Measurements from ENCODE around the gene PIK3AP1. TPM values are rescaled to one million over a fixed set of nuclear protein-coding genes. Genes with fewer than 3 reads are reported as not detected.

PIK3AP1 gene
- total and polyA plus RNA-seq, 2 of the 13 experiments (the other 11 are each of a cell fraction or from before 2014, with no cell fraction given) = 3.6 to 13.8 TPM

DNA sequence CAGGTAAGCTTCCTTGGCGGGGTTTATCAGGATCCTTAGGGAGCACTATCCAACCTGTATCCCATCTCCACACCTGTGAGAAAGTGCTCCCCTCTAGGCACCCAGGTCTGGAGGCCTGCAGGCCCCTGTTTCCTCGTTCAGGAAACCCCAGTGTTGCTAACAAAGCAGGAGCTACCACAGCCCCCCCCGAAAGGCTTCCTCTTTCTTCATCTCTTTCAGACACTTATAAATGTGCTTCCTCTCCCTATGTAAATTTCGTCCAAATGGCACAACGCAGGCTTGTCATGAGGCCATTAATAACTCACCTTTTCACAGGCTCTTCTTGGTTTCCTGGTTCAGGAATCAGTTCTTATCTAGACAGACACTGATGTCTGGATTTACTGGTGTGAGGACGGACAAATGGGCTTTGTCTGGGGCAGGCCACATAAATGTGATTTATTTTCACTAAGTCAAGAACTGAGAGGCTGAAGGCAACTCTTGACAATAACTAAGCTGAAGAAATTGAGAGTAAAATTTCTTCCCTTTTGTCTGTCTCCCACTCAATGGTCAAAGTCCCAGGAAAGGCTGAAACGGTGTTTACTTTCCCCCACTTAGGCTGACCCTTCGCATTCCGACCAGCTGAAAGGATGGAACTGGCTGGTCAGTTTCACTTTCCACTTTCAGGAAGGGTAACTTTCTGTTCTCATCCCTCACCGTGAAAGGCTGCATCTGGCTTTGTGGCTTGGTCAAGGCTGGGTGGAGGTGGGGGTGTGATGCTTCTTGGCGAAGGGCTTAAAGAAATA lies 46.8 kb downstream of the PIK3AP1 start (continued):
- TF ChIP-seq ZFY (CRISPR knock-in tag; IDR thresholded peaks at IDR 0.05) (peak; percentile 21), AGO1 (IDR thresholded peaks at IDR 0.05; ENCODE audit: low read depth, low read length, poor library complexity, severe bottlenecking) (no peak), POGK (CRISPR knock-in tag; conservative IDR thresholded peaks at IDR 0.05) (no peak), ZBTB2 (CRISPR knock-in tag; IDR thresholded peaks at IDR 0.05; ENCODE audit: low read depth) (no peak), CENPT (CRISPR knock-in tag; IDR thresholded peaks at IDR 0.05; ENCODE audit: low read depth) (no peak), ATM (IDR thresholded peaks at IDR 0.05; ENCODE audit: borderline replicate concordance) (no peak), ZNF331 (CRISPR knock-in tag; IDR thresholded peaks at IDR 0.05) (peak; percentile 75; the same call in 1 of the 2 replicates), ZSCAN21 (CRISPR knock-in tag; IDR thresholded peaks at IDR 0.05; ENCODE audit: borderline replicate concordance) (0 out of 2 replicates have a peak, but pooled peaks have one; percentile 36), ELF4 (CRISPR knock-in tag; IDR thresholded peaks at IDR 0.05; ENCODE audit: borderline replicate concordance) (no peak), MEIS2 (CRISPR knock-in tag; IDR thresholded peaks at IDR 0.05) (0 out of 2 replicates have a peak, but pooled peaks have one; percentile 32), NR1H2 (CRISPR knock-in tag; IDR thresholded peaks at IDR 0.05; ENCODE audit: borderline replicate concordance, low read depth) (no peak), PHF21A (CRISPR knock-in tag; IDR thresholded peaks at IDR 0.05) (peak; percentile 49; the same call in 1 of the 2 replicates), HMGA1 (CRISPR knock-in tag; conservative IDR thresholded peaks at IDR 0.05) (no peak), MLLT10 (CRISPR knock-in tag; IDR thresholded peaks at IDR 0.05) (no peak), MXD1 (CRISPR knock-in tag; IDR thresholded peaks at IDR 0.05) (no peak), HDAC1 (CRISPR knock-in tag; IDR thresholded peaks at IDR 0.05) (peak; percentile 87), ZNF292 (CRISPR knock-in tag; IDR thresholded peaks at IDR 0.05; ENCODE audit: borderline replicate concordance, low read depth) (peak; percentile 74; the same call in 1 of the 2 replicates), FOXO1 (CRISPR knock-in tag; IDR thresholded peaks at IDR 0.05) (peak; percentile 69)
- TF ChIP-seq, protein P1, sequence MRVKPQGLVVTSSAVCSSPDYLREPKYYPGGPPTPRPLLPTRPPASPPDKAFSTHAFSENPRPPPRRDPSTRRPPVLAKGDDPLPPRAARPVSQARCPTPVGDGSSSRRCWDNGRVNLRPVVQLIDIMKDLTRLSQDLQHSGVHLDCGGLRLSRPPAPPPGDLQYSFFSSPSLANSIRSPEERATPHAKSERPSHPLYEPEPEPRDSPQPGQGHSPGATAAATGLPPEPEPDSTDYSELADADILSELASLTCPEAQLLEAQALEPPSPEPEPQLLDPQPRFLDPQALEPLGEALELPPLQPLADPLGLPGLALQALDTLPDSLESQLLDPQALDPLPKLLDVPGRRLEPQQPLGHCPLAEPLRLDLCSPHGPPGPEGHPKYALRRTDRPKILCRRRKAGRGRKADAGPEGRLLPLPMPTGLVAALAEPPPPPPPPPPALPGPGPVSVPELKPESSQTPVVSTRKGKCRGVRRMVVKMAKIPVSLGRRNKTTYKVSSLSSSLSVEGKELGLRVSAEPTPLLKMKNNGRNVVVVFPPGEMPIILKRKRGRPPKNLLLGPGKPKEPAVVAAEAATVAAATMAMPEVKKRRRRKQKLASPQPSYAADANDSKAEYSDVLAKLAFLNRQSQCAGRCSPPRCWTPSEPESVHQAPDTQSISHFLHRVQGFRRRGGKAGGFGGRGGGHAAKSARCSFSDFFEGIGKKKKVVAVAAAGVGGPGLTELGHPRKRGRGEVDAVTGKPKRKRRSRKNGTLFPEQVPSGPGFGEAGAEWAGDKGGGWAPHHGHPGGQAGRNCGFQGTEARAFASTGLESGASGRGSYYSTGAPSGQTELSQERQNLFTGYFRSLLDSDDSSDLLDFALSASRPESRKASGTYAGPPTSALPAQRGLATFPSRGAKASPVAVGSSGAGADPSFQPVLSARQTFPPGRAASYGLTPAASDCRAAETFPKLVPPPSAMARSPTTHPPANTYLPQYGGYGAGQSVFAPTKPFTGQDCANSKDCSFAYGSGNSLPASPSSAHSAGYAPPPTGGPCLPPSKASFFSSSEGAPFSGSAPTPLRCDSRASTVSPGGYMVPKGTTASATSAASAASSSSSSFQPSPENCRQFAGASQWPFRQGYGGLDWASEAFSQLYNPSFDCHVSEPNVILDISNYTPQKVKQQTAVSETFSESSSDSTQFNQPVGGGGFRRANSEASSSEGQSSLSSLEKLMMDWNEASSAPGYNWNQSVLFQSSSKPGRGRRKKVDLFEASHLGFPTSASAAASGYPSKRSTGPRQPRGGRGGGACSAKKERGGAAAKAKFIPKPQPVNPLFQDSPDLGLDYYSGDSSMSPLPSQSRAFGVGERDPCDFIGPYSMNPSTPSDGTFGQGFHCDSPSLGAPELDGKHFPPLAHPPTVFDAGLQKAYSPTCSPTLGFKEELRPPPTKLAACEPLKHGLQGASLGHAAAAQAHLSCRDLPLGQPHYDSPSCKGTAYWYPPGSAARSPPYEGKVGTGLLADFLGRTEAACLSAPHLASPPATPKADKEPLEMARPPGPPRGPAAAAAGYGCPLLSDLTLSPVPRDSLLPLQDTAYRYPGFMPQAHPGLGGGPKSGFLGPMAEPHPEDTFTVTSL (CRISPR knock-in tag; IDR thresholded peaks at IDR 0.05; ENCODE audit: borderline replicate concordance) = peak; percentile 79; the same call in 1 of the 2 replicates
